ENCODE measurements around the gene CCL15.
"Not testable (repeated sequence)": the region's sequence is repeated elsewhere in the genome, so short reads cannot be mapped to it uniquely, and the experiment has no call there.

CCL15 gene

GRCh38 chr17:36001110-36001771 lies at the start of gene CCL15:
TSS of gene CCL15 (minus strand) at chr17:36001553. CDS start at chr17:36001492, 61 bp downstream.
- no peak for DNase-seq

GRCh38 chr17:36049643-36050042 lies 48.3 kb upstream of the CCL15 start:
- DNase-seq, result no peak

GRCh38 chr17:36048066-36048465 lies 46.7 kb upstream of the CCL15 start:
- no peak for DNase-seq

GRCh38 chr17:36036235-36036634 lies 34.9 kb upstream of the CCL15 start:
- DNase-seq, result no peak

- no peak for DNase-seq
These were observed 32.8 kb upstream of the CCL15 start for GRCh38 chr17:36034127-36034526.

- no peak for DNase-seq
These were observed 29.6 kb upstream of the CCL15 start for GRCh38 chr17:36030956-36031355.

- no peak for DNase-seq
These were observed 26.4 kb upstream of the CCL15 start for GRCh38 chr17:36027761-36028160.

GRCh38 chr17:36024106-36024869 lies 22.9 kb upstream of the CCL15 start:
- DNase-seq, result no peak

GRCh38 chr17:36019423-36019822 lies 18.1 kb upstream of the CCL15 start:
- DNase-seq, result no peak

- no peak for DNase-seq
These were observed 16.4 kb upstream of the CCL15 start, which contains the start of gene CCL23 for GRCh38 chr17:36017799-36018198. TSS of gene CCL23 (minus strand) at chr17:36017972. CDS start at chr17:36017897, 75 bp downstream.

- no peak for DNase-seq
These were observed 15.2 kb upstream of the CCL15 start for GRCh38 chr17:36016555-36016954.

- DNase-seq, result not testable (repeated sequence)
These were observed 14.5 kb upstream of the CCL15 start for GRCh38 chr17:36015895-36016294.

- no peak for DNase-seq
These were observed 13.6 kb upstream of the CCL15 start for GRCh38 chr17:36014946-36015345.

GRCh38 chr17:36011201-36011600 lies 9.8 kb upstream of the CCL15 start:
- no peak for DNase-seq

GRCh38 chr17:36008998-36009665 lies 7.8 kb upstream of the CCL15 start:
- no peak for DNase-seq

GRCh38 chr17:36004594-36005108 lies 3.3 kb upstream of the CCL15 start:
- DNase-seq, result no peak

GRCh38 chr17:36002631-36003030 lies 1.3 kb upstream of the CCL15 start:
- DNase-seq, result no peak

GRCh38 chr17:36001862-36002603 lies 680 bp upstream of the CCL15 start:
- no peak for DNase-seq

- no peak for DNase-seq
These were observed 632 bp downstream of the CCL15 start for GRCh38 chr17:36000732-36001109.

GRCh38 chr17:35998756-35999155 lies 2.6 kb downstream of the CCL15 start:
- no peak for DNase-seq

- no peak for DNase-seq
These were observed 3.3 kb downstream of the CCL15 start for GRCh38 chr17:35998018-35998545.

- DNase-seq, result not testable (repeated sequence)
These were observed 6.0 kb downstream of the CCL15 start for GRCh38 chr17:35995346-35995745.

GRCh38 chr17:35991075-35991474 lies 10.3 kb downstream of the CCL15 start:
- DNase-seq, result no peak

Measured in activated gamma-delta T cell treated with Interleukin-2 at 50 U/mL for 16 hours (primary cell).